ENCODE results near the gene STATH.

Gene STATH

GRCh38 chr4:69995526-69996016, at the start of gene STATH:
STATH (plus strand) TSS chr4:69995966; CDS start chr4:69998438, 2,472 bp downstream.
- no peak for TF ChIP-seq MAX (IDR thresholded peaks at IDR 0.05; ENCODE audit: low read depth, low read length)
- H3K4me3 ChIP-seq (ENCODE audit: low read depth, low read length), result no peak within 1 kb of the TSS
- DNase-seq (ENCODE audit: low read depth), result peak; percentile 4

- DNase-seq (ENCODE audit: low read depth), result no peak
- no peak overlapping the region for H3K4me3 ChIP-seq (ENCODE audit: low read depth, low read length)
- no peak for TF ChIP-seq MAX (IDR thresholded peaks at IDR 0.05; ENCODE audit: low read depth, low read length)
- TF ChIP-seq MYC (IDR thresholded peaks at IDR 0.05; ENCODE audit: low read depth, low read length), result no peak
- no peak for TF ChIP-seq POLR2A (IDR thresholded peaks at IDR 0.05; ENCODE audit: extremely low read depth, insufficient read length)
- TF ChIP-seq CTCF (IDR thresholded peaks at IDR 0.05; ENCODE audit: low read depth, low read length), result no peak
These were observed 44.2 kb upstream of the STATH start for GRCh38 chr4:69951602-69952001.

GRCh38 chr4:69957209-69957608, 38.6 kb upstream of the STATH start:
- no peak overlapping the region for H3K4me3 ChIP-seq (ENCODE audit: low read depth, low read length)
- no peak for TF ChIP-seq CTCF (IDR thresholded peaks at IDR 0.05; ENCODE audit: low read depth, low read length)
- TF ChIP-seq MAX (IDR thresholded peaks at IDR 0.05; ENCODE audit: low read depth, low read length), result no peak
- TF ChIP-seq MYC (IDR thresholded peaks at IDR 0.05; ENCODE audit: low read depth, low read length), result no peak
- TF ChIP-seq POLR2A (IDR thresholded peaks at IDR 0.05; ENCODE audit: extremely low read depth, insufficient read length), result no peak
- peak; percentile 2 for DNase-seq (ENCODE audit: low read depth)

- no peak within 1 kb of the TSS for H3K4me3 ChIP-seq (ENCODE audit: low read depth, low read length)
- TF ChIP-seq MAX (IDR thresholded peaks at IDR 0.05; ENCODE audit: low read depth, low read length), result no peak
- TF ChIP-seq CTCF (IDR thresholded peaks at IDR 0.05; ENCODE audit: low read depth, low read length), result no peak
- no peak for TF ChIP-seq MYC (IDR thresholded peaks at IDR 0.05; ENCODE audit: low read depth, low read length)
- TF ChIP-seq POLR2A (IDR thresholded peaks at IDR 0.05; ENCODE audit: extremely low read depth, insufficient read length), result no peak
- no peak for DNase-seq (ENCODE audit: low read depth)
These were observed 30.1 kb upstream of the STATH start, which contains the start of gene CSN2 for GRCh38 chr4:69965628-69966027. CSN2 (minus strand) TSS chr4:69965728; CDS start chr4:69960995, 4,733 bp downstream.

GRCh38 chr4:69970071-69970470, 25.7 kb upstream of the STATH start:
- H3K4me3 ChIP-seq (ENCODE audit: low read depth, low read length), result no peak overlapping the region
- DNase-seq (ENCODE audit: low read depth), result no peak

More at GRCh38 chr4:69970071-69970470, 25.7 kb upstream of the STATH start:
- TF ChIP-seq MYC (IDR thresholded peaks at IDR 0.05; ENCODE audit: low read depth, low read length) (no peak), CTCF (IDR thresholded peaks at IDR 0.05; ENCODE audit: low read depth, low read length) (no peak), POLR2A (IDR thresholded peaks at IDR 0.05; ENCODE audit: extremely low read depth, insufficient read length) (no peak), MAX (IDR thresholded peaks at IDR 0.05; ENCODE audit: low read depth, low read length) (no peak)
